Stimulated activated CD4-positive, alpha-beta T cell treated with anti-CD3 and anti-CD28 coated beads, Interleukin-15, amount 100 ng/mL, for 1 hour (primary cell): ENCODE measurements around the gene WDR26.
A peak's percentile ranks its signal among the peaks of the same experiment; 100 is the strongest.
"Not testable (repeated sequence)": the region's sequence is repeated elsewhere in the genome, so short reads cannot be mapped to it uniquely, and the experiment has no call there.

ENCODE experiments used
- DNase-seq, 2 donors: peaks; one replicate each; pipeline ENCODE4 v3.0.0-alpha.2; 2020; ENCODE audit warnings: low read depth in 1 of 2, low spot score in 1 of 2

The WDR26 gene

DNA sequence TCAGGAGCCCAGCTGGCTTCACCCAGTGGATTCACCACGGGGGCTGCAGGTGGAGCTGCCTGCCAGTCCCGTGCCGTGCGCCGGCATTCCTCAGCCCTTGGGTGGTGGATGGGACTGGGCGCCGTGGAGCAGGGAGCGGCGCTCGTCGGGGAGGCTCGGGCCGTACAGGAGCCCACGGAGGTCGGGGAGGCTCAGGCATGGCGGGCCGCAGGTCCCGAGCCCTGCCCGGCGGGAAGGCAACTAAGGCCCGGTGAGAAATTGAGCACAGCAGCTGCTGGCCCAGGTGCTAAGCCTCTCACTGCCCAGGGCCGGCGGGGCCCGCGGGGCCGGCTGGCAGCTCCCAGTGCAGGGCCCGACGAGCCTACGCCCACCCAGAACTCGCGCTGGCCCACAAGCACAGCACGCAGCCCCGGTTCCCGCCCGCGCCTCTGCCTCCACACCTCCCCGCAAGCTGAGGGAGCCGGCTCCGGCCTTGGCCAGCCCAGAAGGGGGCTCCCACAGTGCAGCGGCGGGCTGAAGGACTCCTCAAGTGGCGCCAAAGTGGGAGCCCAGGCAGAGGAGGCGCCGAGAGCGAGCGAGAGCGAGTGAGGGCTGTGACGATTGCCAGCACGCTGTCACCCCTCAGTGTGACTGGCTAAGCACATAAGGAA lies 82.0 kb downstream of the WDR26 start:
- DNase-seq, result not testable (repeated sequence)

GRCh38 chr1:224349716-224350115 lies 84.9 kb downstream of the WDR26 start:
- DNase-seq, result not testable (repeated sequence)

DNA sequence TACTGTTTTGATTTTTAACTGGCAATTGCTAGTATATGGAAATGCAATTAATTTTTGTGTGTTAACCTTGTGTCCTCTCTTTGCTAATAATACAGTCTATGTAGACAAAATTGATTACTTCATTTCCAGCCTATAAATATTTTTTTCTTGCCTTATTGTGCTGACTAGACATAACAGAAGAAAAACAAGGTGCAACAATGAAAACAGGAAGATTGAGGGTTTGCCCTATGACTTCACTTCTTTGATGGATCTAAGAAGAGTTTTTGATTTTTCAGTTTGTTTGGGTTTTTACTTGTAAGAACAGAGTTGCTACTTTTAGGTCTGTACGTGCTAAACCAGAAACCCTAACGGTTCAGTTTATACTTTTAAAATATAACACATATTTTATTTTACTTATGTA lies 86.5 kb downstream of the WDR26 start:
- DNase-seq, result no peak

- no peak for DNase-seq
These were observed 90.9 kb downstream of the WDR26 start for GRCh38 chr1:224343679-224344078.

GRCh38 chr1:224340453-224341384 lies 93.9 kb downstream of the WDR26 start:
- DNase-seq, result peak in 1 of 2 donors; percentile 5

- DNase-seq, result no peak
These were observed 95.1 kb downstream of the WDR26 start for GRCh38 chr1:224339442-224340033.

DNA sequence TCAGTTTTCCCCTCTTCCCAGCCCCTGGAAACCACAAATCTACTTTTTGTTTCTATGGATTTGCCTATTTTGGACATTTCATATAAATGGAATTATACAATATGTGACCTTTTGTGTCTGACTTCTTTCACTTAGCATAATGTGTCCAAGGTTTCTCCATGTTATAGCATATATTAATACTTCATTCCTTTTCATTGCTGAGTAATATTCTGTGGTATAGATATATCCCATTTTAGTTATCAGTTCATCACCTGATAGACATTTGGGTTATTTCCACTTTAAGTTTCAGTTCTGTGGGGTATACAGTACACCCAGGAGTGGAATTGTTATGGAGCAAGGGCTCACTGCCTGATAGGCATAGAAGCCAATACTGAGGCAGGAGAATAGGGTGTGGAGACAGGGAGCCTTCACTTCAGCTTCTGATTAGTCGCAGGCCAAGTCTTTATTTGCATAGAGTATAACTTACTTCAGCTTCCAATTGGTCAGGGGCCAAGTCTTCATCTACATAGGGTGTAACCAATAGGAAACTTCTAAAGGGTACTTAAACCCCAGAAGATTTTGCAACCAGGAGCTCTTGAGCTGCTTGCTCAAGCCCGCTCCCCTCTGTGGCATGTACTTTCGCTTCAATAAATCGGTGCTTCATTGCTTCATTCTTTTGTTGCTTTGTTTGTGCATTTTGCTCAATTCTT lies 96.3 kb downstream of the WDR26 start:
- DNase-seq, result no peak
